DMS 273 treated with DMSO at 0.1 percent for 48 hours (cell line): ENCODE measurements around the gene PTER.

Experiments
- DNase-seq: peaks from one replicate; lab custom pipeline; 2025; lab: John Stamatoyannopoulos, UW

The PTER gene

DNA sequence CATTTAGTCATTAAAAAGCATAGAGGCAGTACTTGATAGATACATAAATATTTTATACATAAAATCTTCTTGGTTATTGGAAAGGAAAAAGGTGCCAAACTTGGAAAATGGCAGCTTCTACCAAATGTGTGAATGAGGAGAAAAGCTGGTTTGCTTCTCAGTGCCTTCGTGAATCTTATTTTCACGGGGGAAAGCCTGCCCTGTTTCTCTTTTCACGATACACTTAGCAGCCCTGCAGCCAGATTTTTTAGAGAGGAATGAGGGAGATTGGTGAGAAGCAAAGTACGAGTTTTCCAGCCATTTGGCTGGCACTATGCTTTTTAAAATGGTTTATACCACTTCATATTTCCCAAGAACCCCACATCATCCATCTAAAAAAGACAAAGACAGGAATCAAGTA, 107.8 kb downstream of the PTER start:
- DNase-seq = no peak

DNA sequence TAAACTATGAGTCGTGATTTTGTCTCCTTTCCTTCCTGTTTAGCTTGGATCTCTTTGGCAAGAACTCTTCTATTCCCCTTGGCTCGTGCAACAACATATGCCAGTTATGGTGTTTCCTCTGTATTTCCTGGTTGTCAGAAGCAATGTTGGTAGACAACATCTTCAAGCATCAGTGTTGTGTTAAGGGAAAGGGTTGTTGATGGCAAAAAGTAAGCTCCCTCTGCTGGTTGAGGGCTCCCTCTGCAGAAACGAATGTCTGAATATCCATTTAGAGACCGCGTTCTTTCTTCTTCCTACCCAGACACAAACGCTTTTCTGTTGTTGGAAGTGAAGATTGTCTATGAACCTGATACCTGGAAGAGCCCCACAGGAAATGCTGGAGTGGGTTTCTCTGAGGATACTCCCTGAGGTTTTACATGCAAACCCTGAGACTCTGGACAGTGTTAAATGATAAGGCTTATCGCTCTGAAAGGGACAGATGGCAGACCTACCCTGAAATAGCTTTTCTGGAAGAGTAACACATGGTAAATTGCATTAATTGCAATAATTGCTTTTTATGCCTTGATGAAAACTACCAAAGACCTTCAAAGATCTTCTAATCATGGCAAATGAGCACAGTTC, 108.4 kb downstream of the PTER start:
- DNase-seq = peak; percentile 80

GRCh38 chr10:16547973-16548372, 111.2 kb downstream of the PTER start:
- DNase-seq = no peak

GRCh38 chr10:16559236-16559773, 122.5 kb downstream of the PTER start:
- DNase-seq = no peak

DNA sequence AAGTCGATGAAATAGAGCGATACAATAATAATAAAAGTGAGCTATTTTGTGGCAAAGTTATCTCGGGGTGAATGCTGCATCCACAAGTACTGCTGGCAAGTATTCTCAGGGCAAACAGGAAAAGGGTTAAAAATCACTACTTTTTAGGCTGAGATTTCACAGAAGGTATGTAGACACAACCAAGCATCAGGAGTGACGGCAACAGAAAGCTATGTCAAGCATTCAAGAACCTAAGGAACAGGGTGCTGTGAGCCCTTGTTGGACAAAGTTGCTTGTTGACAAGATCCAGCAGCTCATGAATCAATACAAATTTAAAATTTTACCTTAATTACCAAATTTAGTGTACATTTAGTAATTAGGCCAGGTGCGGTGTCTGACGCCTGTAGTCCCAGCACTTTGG, 126.1 kb downstream of the PTER start:
- DNase-seq = no peak
